H1 (cell line): ENCODE data around the gene FBH1. TPM values are rescaled to one million over a fixed set of nuclear protein-coding genes. Genes with fewer than 3 reads are reported as not detected.

Experiments
- CBX5 ChIP-seq: fragments of 300-800, 300-1000 bp; sonication (generic); IDR thresholded peaks from 2 replicates; pipeline ENCODE4 v1.7.1; 2016; ENCODE audit warnings: antibody characterized with exemption, low read length, low read depth
- CEBPB ChIP-seq: IDR thresholded peaks from 2 replicates; pipeline ENCODE4 v1.6.1; 2012; ENCODE audit warnings: low read depth, low read length
- polyA plus RNA-seq, 7 experiments: library from polyadenylated mRNA; depleted of rRNA in 3 of 7; stranded (reverse) in 5 of 7; unstranded in 2 of 7; fragments of >200 nt in 5 of 7; fragments of 200-250 nt in 2 of 7; gene quantifications; 1 replicate in 5 of 7; 2 replicates in 1 of 7; 4 replicates in 1 of 7; pipeline versions ENCODE4 v1.2.1 to v1.2.3, GENCODE V29; 2011 to 2013; ENCODE audit warnings: missing spikeins in 2 of 7, mixed read lengths in 2 of 7
- total RNA-seq: library from RNA; stranded (reverse); fragmentation: NEBNext Ultra II Directional; extraction: Animal tissue kit (Norgen Biotek cat#: 25700); gene quantifications from 2 replicates; pipeline ENCODE4 v1.2.1, GENCODE V29; 2021
- TF ChIP-seq, protein P1 (sequence below): IDR thresholded peaks from 2 replicates; pipeline ENCODE4 v1.6.1; 2012; ENCODE audit warnings: low read length, inconsistent platforms

FBH1 gene
- total and polyA plus RNA-seq, 2 of the 8 experiments (the other 6 are each of a cell fraction or from before 2014, with no cell fraction given) = 31.1 to 51.8 TPM

DNA sequence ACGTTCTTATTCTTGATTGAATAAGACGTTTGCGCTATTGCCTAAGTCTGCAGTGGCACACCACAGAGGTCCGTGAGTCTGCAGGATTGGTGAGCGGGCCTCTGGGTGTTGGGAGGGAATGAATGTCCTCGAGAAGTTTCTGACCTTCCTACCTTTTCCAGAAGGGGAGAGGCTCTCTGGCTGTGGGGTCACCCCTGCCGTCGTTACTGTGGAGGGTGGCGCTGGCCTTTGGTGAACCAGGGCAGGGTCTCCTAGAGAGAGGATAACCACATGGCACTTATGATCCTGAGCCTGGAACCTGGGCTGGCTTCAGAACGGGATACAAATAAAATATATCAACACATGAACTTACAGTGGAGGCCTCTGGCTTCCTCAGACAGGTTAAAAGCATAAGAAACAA is 73.5 kb downstream of the FBH1 start (continued):
- TF ChIP-seq, protein P1, sequence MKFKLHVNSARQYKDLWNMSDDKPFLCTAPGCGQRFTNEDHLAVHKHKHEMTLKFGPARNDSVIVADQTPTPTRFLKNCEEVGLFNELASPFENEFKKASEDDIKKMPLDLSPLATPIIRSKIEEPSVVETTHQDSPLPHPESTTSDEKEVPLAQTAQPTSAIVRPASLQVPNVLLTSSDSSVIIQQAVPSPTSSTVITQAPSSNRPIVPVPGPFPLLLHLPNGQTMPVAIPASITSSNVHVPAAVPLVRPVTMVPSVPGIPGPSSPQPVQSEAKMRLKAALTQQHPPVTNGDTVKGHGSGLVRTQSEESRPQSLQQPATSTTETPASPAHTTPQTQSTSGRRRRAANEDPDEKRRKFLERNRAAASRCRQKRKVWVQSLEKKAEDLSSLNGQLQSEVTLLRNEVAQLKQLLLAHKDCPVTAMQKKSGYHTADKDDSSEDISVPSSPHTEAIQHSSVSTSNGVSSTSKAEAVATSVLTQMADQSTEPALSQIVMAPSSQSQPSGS = no peak
- TF ChIP-seq CEBPB (no peak), CBX5 (no peak)
